ENCODE data around the gene EVC.

DNA sequence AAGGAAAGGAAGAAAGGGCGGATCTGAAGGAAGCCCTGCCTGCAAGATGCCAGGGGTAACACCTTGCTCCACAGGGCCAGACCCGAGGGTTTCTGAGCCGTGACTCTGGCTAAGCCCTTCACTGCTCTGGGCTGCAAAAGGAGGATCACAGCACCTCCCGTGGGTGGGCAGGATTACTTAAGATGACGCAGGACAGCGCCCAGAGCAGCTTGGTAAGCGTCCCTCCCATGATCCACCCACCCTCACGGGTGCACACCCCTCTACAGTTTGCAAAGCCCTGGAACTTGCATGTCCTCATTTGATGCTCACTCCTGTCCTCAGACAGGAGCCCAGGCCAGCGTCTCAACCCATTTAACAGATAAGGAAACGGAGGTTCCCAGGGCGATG, 117.0 kb downstream of the EVC start:
- TF ChIP-seq, protein P1, sequence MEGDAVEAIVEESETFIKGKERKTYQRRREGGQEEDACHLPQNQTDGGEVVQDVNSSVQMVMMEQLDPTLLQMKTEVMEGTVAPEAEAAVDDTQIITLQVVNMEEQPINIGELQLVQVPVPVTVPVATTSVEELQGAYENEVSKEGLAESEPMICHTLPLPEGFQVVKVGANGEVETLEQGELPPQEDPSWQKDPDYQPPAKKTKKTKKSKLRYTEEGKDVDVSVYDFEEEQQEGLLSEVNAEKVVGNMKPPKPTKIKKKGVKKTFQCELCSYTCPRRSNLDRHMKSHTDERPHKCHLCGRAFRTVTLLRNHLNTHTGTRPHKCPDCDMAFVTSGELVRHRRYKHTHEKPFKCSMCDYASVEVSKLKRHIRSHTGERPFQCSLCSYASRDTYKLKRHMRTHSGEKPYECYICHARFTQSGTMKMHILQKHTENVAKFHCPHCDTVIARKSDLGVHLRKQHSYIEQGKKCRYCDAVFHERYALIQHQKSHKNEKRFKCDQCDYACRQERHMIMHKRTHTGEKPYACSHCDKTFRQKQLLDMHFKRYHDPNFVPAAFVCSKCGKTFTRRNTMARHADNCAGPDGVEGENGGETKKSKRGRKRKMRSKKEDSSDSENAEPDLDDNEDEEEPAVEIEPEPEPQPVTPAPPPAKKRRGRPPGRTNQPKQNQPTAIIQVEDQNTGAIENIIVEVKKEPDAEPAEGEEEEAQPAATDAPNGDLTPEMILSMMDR (IDR thresholded peaks at IDR 0.05): no peak
- TF ChIP-seq POLR2A (IDR thresholded peaks at IDR 0.05): no peak
